ENCODE data around the gene GUSB. TPM values are rescaled to one million over a fixed set of nuclear protein-coding genes. Genes with fewer than 3 reads are reported as not detected.

GUSB gene
- total and polyA plus RNA-seq, 9 of the 15 experiments (the other 6 are each of a cell fraction or from before 2014, with no cell fraction given): 22.7 to 102 (median 60.1) TPM

GRCh38 chr7:65953890-65954450, 28.0 kb downstream of the GUSB start:
- H3K4me2 ChIP-seq (ENCODE audit: insufficient read depth, low read length): no peak overlapping the region
- POLR2A ChIA-PET: interaction anchor here (0.9 to 1.1 kb wide), 2 partner anchors 9 to 17 kb away, joined by 3 to 4 read pairs; no protein-coding TSS in a partner anchor
- in situ Hi-C loops (cut with MboI): no loop called here
- H3K27me3 ChIP-seq (ENCODE audit: control insufficient read depth in 2 of 2, insufficient read depth in 2 of 2, low read length in 2 of 2): no peaks in the 10 kb centered on the region
- DNase-seq (ENCODE audit: extremely low read depth in 1 of 4, low spot score in 3 of 4) (no peak), ATAC-seq (no peak), FAIRE-seq (no peak)
- WGBS (ENCODE audit: insufficient coverage, low coverage, missing lambda C conversion rate): 92% methylated on average over 15 of the region's 15 CpGs
- H3K9ac ChIP-seq (ENCODE audit: insufficient read depth in 1 of 2, low read depth in 2 of 2, low read length in 2 of 2): no peak overlapping the region
- intact Hi-C loops (cut with micrococcal nuclease): no loop called here
- no TSS peak for BruUV-seq (replicated peaks)
- H3K79me2 ChIP-seq (ENCODE audit: control insufficient read depth, insufficient read depth, low read length): no peaks in the 10 kb centered on the region
- H3K27ac ChIP-seq (ENCODE audit: extremely low read depth, low read depth, low read length): no peak overlapping the region
- H3K36me3 ChIP-seq (ENCODE audit: control insufficient read depth, insufficient read depth, low read length): peaks cover 50% of the 10 kb centered on the region
- TF ChIP-seq NFATC3 (IDR thresholded peaks at IDR 0.05) (no peak), ZSCAN29 (IDR thresholded peaks at IDR 0.05) (no peak), U2AF2 (optimal IDR thresholded peaks at IDR 0.05; ENCODE audit: low read depth, low read length) (no peak), NR2F6 (CRISPR knock-in tag; IDR thresholded peaks at IDR 0.05) (no peak), ZFP30 (CRISPR knock-in tag; IDR thresholded peaks at IDR 0.05; ENCODE audit: borderline replicate concordance) (no peak), SMARCB1 (IDR thresholded peaks at IDR 0.05; ENCODE audit: insufficient read length, low read depth) (no peak), ZNF589 (CRISPR knock-in tag; IDR thresholded peaks at IDR 0.05; ENCODE audit: low read depth) (no peak), ZFX (CRISPR knock-in tag; IDR thresholded peaks at IDR 0.05) (no peak), TARDBP (IDR thresholded peaks at IDR 0.05) (no peak), MEF2D (tag; conservative IDR thresholded peaks at IDR 0.05; ENCODE audit: low read depth) (no peak), BHLHE40 (IDR thresholded peaks at IDR 0.05; ENCODE audit: low read length) (no peak), ZFPM2 (CRISPR knock-in tag; IDR thresholded peaks at IDR 0.05) (no peak), ZNF280B (CRISPR knock-in tag; IDR thresholded peaks at IDR 0.05) (no peak)
- TF ChIP-seq, protein P1, sequence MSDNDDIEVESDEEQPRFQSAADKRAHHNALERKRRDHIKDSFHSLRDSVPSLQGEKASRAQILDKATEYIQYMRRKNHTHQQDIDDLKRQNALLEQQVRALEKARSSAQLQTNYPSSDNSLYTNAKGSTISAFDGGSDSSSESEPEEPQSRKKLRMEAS (CRISPR knock-in tag; IDR thresholded peaks at IDR 0.05): no peak
- no peaks in the 10 kb centered on the region; a peak in 1 of 5 replicates for H3K4me1 ChIP-seq (replicated peaks in 1 of 2; ENCODE audit: control insufficient read depth in 2 of 2, insufficient read depth in 2 of 2, low read length in 2 of 2)
- no peak overlapping the region for H3K4me3 ChIP-seq
- H3K9me3 ChIP-seq (replicated peaks; ENCODE audit: control insufficient read depth, insufficient read depth, low read depth, low read length): no peaks in the 10 kb centered on the region
- H4K20me1 ChIP-seq (replicated peaks; ENCODE audit: control insufficient read depth, insufficient read depth, low read length): no peaks in the 10 kb centered on the region; the same call in 1 of the 2 replicates
- H2AFZ ChIP-seq (ENCODE audit: low read depth, low read length): no peak overlapping the region
- H3K9me1 ChIP-seq (ENCODE audit: control insufficient read depth, insufficient read depth, low read length): no peaks in the 10 kb centered on the region
- CTCF ChIA-PET (ENCODE audit: low intra/inter-chr PET ratio): no interaction called here

Data from K562 (cell line).